Ishikawa (cell line): ENCODE results near the gene KRT7.

Experiments
- EP300 ChIP-seq: IDR thresholded peaks from 2 replicates; pipeline ENCODE4 v1.6.1; 2012; ENCODE audit warnings: borderline replicate concordance
- RAD21 ChIP-seq: IDR thresholded peaks from 2 replicates; pipeline ENCODE4 v1.6.1; 2012; ENCODE audit warnings: low read depth
- TAF1 ChIP-seq: IDR thresholded peaks from 2 replicates; pipeline ENCODE4 v1.6.1; 2012; ENCODE audit warnings: low read depth, mild to moderate bottlenecking
- TF ChIP-seq, protein P1 (sequence below): IDR thresholded peaks from 2 replicates; pipeline ENCODE4 v1.6.1; 2012

DNA sequence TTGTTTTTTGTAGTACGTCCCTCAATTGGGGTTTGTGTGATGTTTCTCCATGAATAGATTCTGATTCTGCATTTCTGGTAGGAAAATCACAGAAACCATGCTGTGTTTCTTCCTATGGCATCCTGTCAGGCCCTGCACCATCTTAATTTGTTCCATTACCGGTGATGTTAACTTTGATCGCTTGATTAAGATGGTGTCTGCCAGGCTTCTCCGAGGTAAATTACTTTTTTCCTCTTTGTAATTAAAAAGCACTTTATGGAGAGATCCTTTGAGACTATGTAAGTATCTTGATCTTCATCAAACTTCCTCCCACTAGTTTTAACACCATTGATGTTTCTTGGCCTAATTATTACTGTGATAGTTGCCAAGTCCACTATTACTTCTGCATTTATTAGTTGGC is 15.0 kb upstream of the KRT7 start:
- TF ChIP-seq EP300, result no peak
- no peak for TF ChIP-seq RAD21
- no peak for TF ChIP-seq TAF1
- TF ChIP-seq, protein P1, sequence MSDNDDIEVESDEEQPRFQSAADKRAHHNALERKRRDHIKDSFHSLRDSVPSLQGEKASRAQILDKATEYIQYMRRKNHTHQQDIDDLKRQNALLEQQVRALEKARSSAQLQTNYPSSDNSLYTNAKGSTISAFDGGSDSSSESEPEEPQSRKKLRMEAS, result no peak
